Mesendoderm (in vitro differentiated cells): ENCODE measurements around the gene GIT1.

Experiments used
- DNase-seq: peaks from one replicate; pipeline ENCODE4 v3.0.0; 2013
- H2AK5ac ChIP-seq: 2 replicates; pipeline ENCODE4 v1.6.1; 2013; ENCODE audit warnings: low read length, inconsistent platforms
- H2BK120ac ChIP-seq: 2 replicates; pipeline ENCODE4 v1.6.1; 2013; ENCODE audit warnings: low read depth, mild to moderate bottlenecking, low read length, moderate library complexity, mixed read lengths
- H2BK15ac ChIP-seq: replicated peaks from 2 replicates; pipeline ENCODE4 v1.6.1; 2013; ENCODE audit warnings: low read depth, mild to moderate bottlenecking, moderate library complexity
- H2BK5ac ChIP-seq: 2 replicates; pipeline ENCODE4 v1.6.1; 2013; ENCODE audit warnings: low read length, inconsistent platforms
- H3K18ac ChIP-seq: 2 replicates; pipeline ENCODE4 v1.6.1; 2013; ENCODE audit warnings: mild to moderate bottlenecking, low read length, mixed read lengths
- H3K23ac ChIP-seq: one replicate; pipeline ENCODE4 v1.6.1; 2013; ENCODE audit warnings: low read length
- H3K27ac ChIP-seq: 2 replicates; pipeline ENCODE4 v1.5.1; 2013; ENCODE audit warnings: low read depth, mild to moderate bottlenecking, inconsistent platforms, low read length, moderate library complexity
- H3K27me3 ChIP-seq: 2 replicates; pipeline ENCODE4 v1.6.1; 2013; ENCODE audit warnings: low read length, control low read depth, mild to moderate bottlenecking, inconsistent platforms; ENCODE audit not compliant: insufficient read depth, poor library complexity
- H3K36me3 ChIP-seq: 2 replicates; pipeline ENCODE4 v1.6.1; 2013; ENCODE audit warnings: low read length, inconsistent platforms; ENCODE audit not compliant: control insufficient read depth, insufficient read depth
- H3K4ac ChIP-seq: one replicate; pipeline ENCODE4 v1.6.1; 2013; ENCODE audit warnings: low read depth, mild to moderate bottlenecking, low read length, moderate library complexity
- H3K4me1 ChIP-seq: 2 replicates; pipeline ENCODE4 v1.6.1; 2013; ENCODE audit warnings: low read depth, low read length, inconsistent platforms; ENCODE audit not compliant: control insufficient read depth
- H3K4me2 ChIP-seq: 2 replicates; pipeline ENCODE4 v1.6.1; 2013; ENCODE audit warnings: low read length
- H3K4me3 ChIP-seq: 2 replicates; pipeline ENCODE4 v1.5.1; 2013; ENCODE audit warnings: mild to moderate bottlenecking, low read length
- H3K56ac ChIP-seq: one replicate; pipeline ENCODE4 v1.6.1; 2013; ENCODE audit warnings: low read length
- H3K79me1 ChIP-seq: 2 replicates; pipeline ENCODE4 v1.6.1; 2013; ENCODE audit warnings: low read length, inconsistent platforms
- H3K79me2 ChIP-seq: 2 replicates; pipeline ENCODE4 v1.6.1; 2013; ENCODE audit warnings: mild to moderate bottlenecking, low read length; ENCODE audit not compliant: control insufficient read depth, insufficient read depth
- H3K9ac ChIP-seq: 2 replicates; pipeline ENCODE4 v1.6.1; 2013; ENCODE audit warnings: low read length, inconsistent platforms
- H4K5ac ChIP-seq: one replicate; pipeline ENCODE4 v1.6.1; 2013; ENCODE audit warnings: low read length
- H4K8ac ChIP-seq: one replicate; pipeline ENCODE4 v1.6.1; 2013; ENCODE audit warnings: low read depth, mild to moderate bottlenecking, control low read depth, low read length, moderate library complexity
- WGBS: extraction: QIAGEN DNeasy Blood & Tissue Kit; methylation state at CpG from one replicate; pipeline ENCODE4 v1.1.7; 2013; ENCODE audit warnings: low lambda C conversion rate, missing lambda C conversion rate; ENCODE audit not compliant: insufficient coverage; ENCODE audit errors: extremely low coverage; 5-methylcytosine and 5-hydroxymethylcytosine counted together

The GIT1 gene

DNA sequence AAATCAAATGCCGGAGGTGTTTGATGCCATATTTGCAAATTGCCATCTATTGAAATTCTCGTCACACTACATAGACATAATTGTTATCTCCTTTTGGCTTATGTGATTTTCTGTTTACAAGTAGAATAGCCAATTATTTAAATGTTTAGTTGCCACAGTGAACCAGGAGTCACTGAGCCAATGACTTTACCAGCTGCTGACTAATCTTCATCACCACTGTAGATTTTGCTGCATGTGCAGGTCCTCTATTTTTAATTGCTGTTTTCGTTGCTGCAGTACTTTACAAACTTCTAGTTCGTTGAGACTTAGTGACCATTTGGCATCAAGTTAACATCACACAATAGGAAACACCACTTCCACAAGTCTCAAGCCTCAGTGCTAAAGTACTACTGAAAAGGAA lies 45.4 kb downstream of the GIT1 start:
- H3K4me1 ChIP-seq = no peaks in the 10 kb centered on the region
- no peak overlapping the region for H2BK5ac ChIP-seq
- no peaks in the 10 kb centered on the region for H3K79me1 ChIP-seq
- peaks cover 2% of the 10 kb centered on the region for H3K36me3 ChIP-seq
- H2AK5ac ChIP-seq = no peak overlapping the region
- H3K4me2 ChIP-seq = no peak overlapping the region
- no peak overlapping the region for H4K5ac ChIP-seq
- H3K56ac ChIP-seq = no peak overlapping the region
- no peak overlapping the region for H3K4me3 ChIP-seq
- no peak overlapping the region for H3K9ac ChIP-seq
- H2BK15ac ChIP-seq = no peak overlapping the region
- no peak for DNase-seq
- H3K27me3 ChIP-seq = no peaks in the 10 kb centered on the region
- no peak overlapping the region for H2BK120ac ChIP-seq
- H3K4ac ChIP-seq = no peak overlapping the region
- no peak overlapping the region for H3K27ac ChIP-seq
- no peak overlapping the region for H3K23ac ChIP-seq
- no peak overlapping the region for H4K8ac ChIP-seq
- H3K79me2 ChIP-seq = no peaks in the 10 kb centered on the region
- no peak overlapping the region for H3K18ac ChIP-seq
- no CpG with 5 or more reads among the region's 4 CpGs for WGBS

DNA sequence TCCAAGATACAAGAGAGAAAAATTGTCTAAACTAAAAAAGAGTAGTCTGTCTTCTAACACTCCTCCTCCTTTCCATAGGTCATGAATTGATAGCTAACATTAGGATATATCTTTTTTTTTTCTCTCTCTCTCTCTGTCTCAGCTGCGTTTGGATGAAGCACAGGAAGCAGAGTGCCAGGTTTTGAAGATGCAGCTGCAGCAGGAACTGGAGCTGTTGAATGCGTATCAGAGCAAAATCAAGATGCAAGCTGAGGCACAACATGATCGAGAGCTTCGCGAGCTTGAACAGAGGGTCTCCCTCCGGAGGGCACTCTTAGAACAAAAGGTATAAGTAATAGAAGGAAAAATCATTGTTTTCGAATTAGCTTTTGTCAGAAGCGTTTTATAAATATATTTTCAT lies 55.5 kb downstream of the GIT1 start:
- Histone ChIP-seq H3K4ac (no peak overlapping the region), H3K4me1 (no peaks in the 10 kb centered on the region), H3K36me3 (peaks cover 8% of the 10 kb centered on the region), H3K79me2 (no peaks in the 10 kb centered on the region), H3K4me3 (no peak overlapping the region), H4K8ac (no peak overlapping the region), H3K4me2 (no peak overlapping the region), H3K23ac (no peak overlapping the region), H2BK15ac (no peak overlapping the region), H3K56ac (no peak overlapping the region), H2AK5ac (no peak overlapping the region), H3K18ac (no peak overlapping the region), H2BK5ac (no peak overlapping the region), H3K9ac (no peak overlapping the region), H4K5ac (no peak overlapping the region), H2BK120ac (no peak overlapping the region), H3K27me3 (no peaks in the 10 kb centered on the region), H3K79me1 (no peaks in the 10 kb centered on the region), H3K27ac (no peak overlapping the region)
- no CpG with 5 or more reads among the region's 8 CpGs for WGBS
- no peak for DNase-seq

DNA sequence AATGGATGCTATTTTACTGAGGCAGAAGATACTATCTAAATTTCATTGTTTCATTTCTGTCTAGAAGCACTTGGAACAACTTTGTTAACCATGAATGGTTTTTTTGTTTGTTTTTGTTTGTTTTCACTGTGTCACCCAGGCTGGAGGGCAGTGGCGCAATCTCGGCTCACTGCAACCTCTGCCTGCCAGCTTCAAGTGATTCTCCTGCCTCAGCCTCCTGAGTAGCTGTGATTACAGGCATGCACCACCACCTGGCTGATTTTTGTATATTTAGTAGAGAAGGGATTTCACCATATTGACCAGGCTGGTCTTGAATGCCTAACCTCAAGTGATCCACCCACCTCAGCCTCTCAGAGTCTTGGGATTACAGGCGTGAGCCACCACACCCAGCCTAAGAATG lies 63.1 kb downstream of the GIT1 start:
- DNase-seq = peak; percentile 6
- Histone ChIP-seq H3K9ac (no peak overlapping the region), H4K5ac (no peak overlapping the region), H2BK5ac (no peak overlapping the region), H3K36me3 (peaks cover 4% of the 10 kb centered on the region), H3K18ac (no peak overlapping the region), H3K79me1 (no peaks in the 10 kb centered on the region), H2BK120ac (no peak overlapping the region), H3K4me3 (no peak overlapping the region), H3K4me2 (no peak overlapping the region), H3K4me1 (no peaks in the 10 kb centered on the region), H3K4ac (no peak overlapping the region), H4K8ac (no peak overlapping the region), H2AK5ac (no peak overlapping the region), H3K23ac (no peak overlapping the region), H3K79me2 (no peaks in the 10 kb centered on the region), H3K56ac (no peak overlapping the region), H2BK15ac (no peak overlapping the region), H3K27ac (no peak overlapping the region), H3K27me3 (no peaks in the 10 kb centered on the region)
- WGBS = no CpG with 5 or more reads among the region's 3 CpGs

DNA sequence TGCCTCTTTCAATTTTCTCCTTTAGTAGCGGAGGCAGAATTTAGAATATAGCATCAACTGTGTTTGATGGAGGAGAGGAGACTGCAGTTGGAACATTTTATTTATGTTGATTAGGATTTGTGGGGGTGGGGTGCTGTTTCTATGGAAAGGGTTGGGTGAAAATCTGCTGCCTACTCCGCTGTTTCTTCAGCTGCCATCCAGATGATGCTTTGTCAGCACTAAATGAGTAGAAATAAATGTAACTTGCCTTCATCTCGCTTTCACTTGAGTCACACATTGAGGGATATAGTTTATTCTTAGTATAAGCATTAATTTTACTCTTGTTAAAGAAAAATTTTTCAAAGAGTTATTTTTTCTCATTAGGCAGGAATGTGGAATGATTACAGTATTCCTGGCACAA lies 64.8 kb downstream of the GIT1 start:
- no peaks in the 10 kb centered on the region for H3K36me3 ChIP-seq
- H3K4me2 ChIP-seq = no peak overlapping the region
- H3K4me1 ChIP-seq = no peaks in the 10 kb centered on the region
- H3K56ac ChIP-seq = no peak overlapping the region
- no peaks in the 10 kb centered on the region for H3K27me3 ChIP-seq
- no peak overlapping the region for H3K9ac ChIP-seq
- H3K4me3 ChIP-seq = no peak overlapping the region
- no peaks in the 10 kb centered on the region for H3K79me1 ChIP-seq
- H3K4ac ChIP-seq = no peak overlapping the region
- no peak for DNase-seq
- no peak overlapping the region for H2BK15ac ChIP-seq
- no peak overlapping the region for H4K8ac ChIP-seq
- H3K18ac ChIP-seq = no peak overlapping the region
- no peak overlapping the region for H2BK5ac ChIP-seq
- WGBS = no CpG with 5 or more reads among the region's 3 CpGs
- H2BK120ac ChIP-seq = no peak overlapping the region
- H4K5ac ChIP-seq = no peak overlapping the region
- no peak overlapping the region for H3K27ac ChIP-seq
- H3K79me2 ChIP-seq = no peaks in the 10 kb centered on the region
- no peak overlapping the region for H2AK5ac ChIP-seq
- no peak overlapping the region for H3K23ac ChIP-seq
